Aorta (tissue), 5 donors: Measurements from ENCODE around the gene GUCD1. TPM values are rescaled to one million over a fixed set of nuclear protein-coding genes. Genes with fewer than 3 reads are reported as not detected.
"Not testable (repeated sequence)": the region's sequence is repeated elsewhere in the genome, so short reads cannot be mapped to it uniquely, and the experiment has no call there.

ENCODE experiments used
- ATAC-seq: fragments of 200-7000 bp; cut with Tn5 transposase; one replicate; pipeline ENCODE4 v1.9.1; 2022; ENCODE audit warnings: moderate library complexity; ENCODE audit not compliant: low FRiP score
- DNase-seq, 2 donors: peaks; one replicate each; pipeline ENCODE4 v3.0.0-alpha.2; 2020
- H3K27ac ChIP-seq, 2 donors: one replicate each; pipeline ENCODE4 v1.5.1; 2013; ENCODE audit warnings: low read length in 2 of 2, mild to moderate bottlenecking in 2 of 2, moderate library complexity in 2 of 2, control low read depth in 1 of 2, inconsistent platforms in 1 of 2, low read depth in 1 of 2
- H3K27me3 ChIP-seq, 2 donors: one replicate each; pipeline ENCODE4 v1.6.1; 2013; ENCODE audit warnings: control low read depth in 1 of 2, low read length in 1 of 2, mild to moderate bottlenecking in 1 of 2, moderate library complexity in 1 of 2; ENCODE audit not compliant: insufficient read depth in 2 of 2, control insufficient read depth in 1 of 2
- H3K36me3 ChIP-seq, 2 donors: one replicate each; pipeline ENCODE4 v1.6.1; 2013; ENCODE audit warnings: control low read depth in 1 of 2, low read length in 1 of 2, mild to moderate bottlenecking in 1 of 2; ENCODE audit not compliant: insufficient read depth in 2 of 2, control insufficient read depth in 1 of 2
- H3K4me1 ChIP-seq, 2 donors: one replicate each; pipeline ENCODE4 v1.6.1; 2013; ENCODE audit warnings: low read length in 2 of 2, control low read depth in 1 of 2, mild to moderate bottlenecking in 1 of 2, moderate library complexity in 1 of 2; ENCODE audit not compliant: insufficient read depth in 2 of 2, control insufficient read depth in 1 of 2
- H3K4me3 ChIP-seq, 2 donors: one replicate each; pipeline ENCODE4 v1.5.1; 2013; ENCODE audit warnings: low read length in 2 of 2, control low read depth in 1 of 2, mild to moderate bottlenecking in 1 of 2
- H3K9me3 ChIP-seq: one replicate; pipeline ENCODE4 v1.6.1; 2013; ENCODE audit warnings: mild to moderate bottlenecking, low read length; ENCODE audit not compliant: control insufficient read depth
- WGBS, 2 donors: extraction: QIAGEN DNeasy Blood & Tissue Kit; methylation state at CpG; one replicate each; pipeline ENCODE4 v1.1.7; 2013; 5-methylcytosine and 5-hydroxymethylcytosine counted together
- intact Hi-C, 2 donors: fragments of 100-400 bp; cut with DNase I; formaldehyde crosslinking; loops; one replicate each; pipeline versions ENCODE4 v1.14.2 to v1.15.0; 2022
- polyA plus RNA-seq, 2 donors: library from polyadenylated mRNA; stranded (reverse); fragments of 200-250 nt; gene quantifications; one replicate each; pipeline ENCODE4 v1.2.3, GENCODE V29; 2013
- total RNA-seq, 2 donors: library from RNA; stranded (reverse); fragmentation: NEBNext Ultra II Directional; extraction: Animal tissue kit (Norgen Biotek cat#: 25700); gene quantifications; one replicate each; pipeline ENCODE4 v1.2.1, GENCODE V29; 2021
- donor health status: healthy with polysubstance abuse.
- donor health status: Bipolar disorder and iron deficiency.
- donor health status: DM: no; HTN: no; CAD: no.
- donor health status: DM: no; HTN: no; CAD: no.
- donor health status: DM: yes; HTN: yes; CAD: no.

GUCD1 gene
- total and polyA plus RNA-seq, 4 donors = 42.2 to 71.6 (median 63.8) TPM

- Histone ChIP-seq H3K36me3 (peaks cover 0 to 5% of the 10 kb centered on the region in 2 donors), H3K4me3 (no peak overlapping the region), H3K27ac (no peak overlapping the region), H3K27me3 (no peaks in the 10 kb centered on the region), H3K4me1 (no peaks in the 10 kb centered on the region), H3K9me3 (no peaks in the 10 kb centered on the region)
- intact Hi-C loops = no loop called here
- no peak for ATAC-seq
- WGBS, 2 donors = 89 to 92% methylated on average over 11 of the region's 11 CpGs
- DNase-seq = no peak
Observed at GRCh38 chr22:24543679-24544243, 11.2 kb downstream of the GUCD1 start.

GRCh38 chr22:24543185-24543601, 11.7 kb downstream of the GUCD1 start:
- Histone ChIP-seq H3K4me1 (no peaks in the 10 kb centered on the region), H3K36me3 (peaks cover 0 to 5% of the 10 kb centered on the region in 2 donors), H3K27ac (no peak overlapping the region), H3K4me3 (no peak overlapping the region), H3K27me3 (no peaks in the 10 kb centered on the region), H3K9me3 (no peaks in the 10 kb centered on the region)
- 54 to 61% methylated on average over 7 of the region's 7 CpGs for WGBS, 2 donors
- intact Hi-C loops = no loop called here
- ATAC-seq (no peak), DNase-seq (no peak)

GRCh38 chr22:24542641-24543040, 12.3 kb downstream of the GUCD1 start:
- Histone ChIP-seq H3K36me3 (peaks cover 0 to 5% of the 10 kb centered on the region in 2 donors), H3K27ac (no peak overlapping the region), H3K4me1 (no peaks in the 10 kb centered on the region), H3K9me3 (no peaks in the 10 kb centered on the region), H3K27me3 (no peaks in the 10 kb centered on the region), H3K4me3 (no peak overlapping the region)
- intact Hi-C loops = no loop called here
- ATAC-seq (no peak), DNase-seq (no peak)
- WGBS, 2 donors = 29 to 31% methylated on average over 9 of the region's 9 CpGs

GRCh38 chr22:24541681-24542515, 13.0 kb downstream of the GUCD1 start:
- no peak overlapping the region for H3K27ac ChIP-seq
- intact Hi-C loops = no loop called here
- WGBS, 2 donors = 71 to 82% methylated on average over 6 of the region's 6 CpGs

DNA sequence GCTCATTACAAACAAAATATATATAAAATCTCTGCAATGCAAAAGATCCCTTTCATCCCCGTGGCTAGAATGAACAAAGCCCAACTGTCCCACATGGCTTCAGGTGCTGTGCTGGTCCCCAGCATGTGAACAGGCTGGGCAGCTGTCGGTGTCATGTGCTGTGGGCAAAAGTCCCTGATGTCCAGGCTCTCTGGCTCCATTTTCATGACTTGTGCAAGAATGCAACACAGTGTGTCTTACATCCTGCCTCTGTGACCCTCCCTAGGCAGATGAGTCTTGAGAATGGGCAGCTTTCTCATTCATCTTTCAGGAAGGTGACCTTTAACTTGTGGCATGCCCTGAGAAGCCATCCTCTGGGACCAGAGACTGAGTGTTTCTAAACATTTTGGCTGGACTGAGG, 14.5 kb downstream of the GUCD1 start:
- Histone ChIP-seq H3K27ac (no peak overlapping the region), H3K4me1 (no peaks in the 10 kb centered on the region), H3K27me3 (no peaks in the 10 kb centered on the region), H3K4me3 (no peak overlapping the region), H3K9me3 (no peaks in the 10 kb centered on the region), H3K36me3 (peaks cover 0 to 4% of the 10 kb centered on the region in 2 donors)
- intact Hi-C loops = no loop called here
- DNase-seq = no peak
- WGBS, 2 donors = 91 to 92% methylated on average over 2 of the region's 2 CpGs
- ATAC-seq = no peak

More at GRCh38 chr22:24541681-24542515, 13.0 kb downstream of the GUCD1 start:
- Histone ChIP-seq H3K4me1 (no peaks in the 10 kb centered on the region), H3K4me3 (no peak overlapping the region), H3K36me3 (peaks cover 0 to 4% of the 10 kb centered on the region in 2 donors), H3K9me3 (no peaks in the 10 kb centered on the region), H3K27me3 (no peaks in the 10 kb centered on the region)
- DNase-seq (no peak), ATAC-seq (no peak)

- WGBS, 2 donors = 92 to 93% methylated on average over 3 of the region's 3 CpGs
- no peak for ATAC-seq
- intact Hi-C loops = no loop called here
Observed at GRCh38 chr22:24536089-24536488, 18.8 kb downstream of the GUCD1 start.

DNA sequence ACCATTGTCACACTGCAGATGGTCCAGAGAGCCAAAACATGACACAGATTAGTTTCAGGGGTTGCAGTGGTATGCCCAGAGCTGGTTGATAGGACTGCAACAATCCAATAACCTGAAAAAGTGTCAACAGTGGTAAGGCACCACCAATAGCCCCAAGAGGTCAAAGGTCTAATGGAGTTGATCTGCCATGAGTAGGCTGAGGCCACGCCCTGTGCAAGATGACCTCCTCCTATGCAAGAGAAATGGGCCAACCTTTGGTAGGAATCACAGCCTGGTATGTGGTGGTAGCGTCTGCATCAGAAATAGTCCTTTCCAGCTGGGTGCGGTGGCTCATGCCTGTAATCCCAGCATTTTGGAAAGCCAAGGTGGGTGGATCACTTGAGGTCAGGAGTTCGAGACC, 19.6 kb downstream of the GUCD1 start:
- 96 to 98% methylated on average over 4 of the region's 4 CpGs for WGBS, 2 donors
- Histone ChIP-seq H3K36me3 (peaks cover 0 to under 1% of the 10 kb centered on the region in 2 donors), H3K4me1 (no peaks in the 10 kb centered on the region), H3K27me3 (no peaks in the 10 kb centered on the region), H3K4me3 (no peak overlapping the region), H3K9me3 (no peaks in the 10 kb centered on the region), H3K27ac (no peak overlapping the region)
- intact Hi-C loops = no loop called here
- ATAC-seq (no peak), DNase-seq (no peak)

More at GRCh38 chr22:24536089-24536488, 18.8 kb downstream of the GUCD1 start:
- no peaks in the 10 kb centered on the region for H3K4me1 ChIP-seq
- H3K27me3 ChIP-seq = no peaks in the 10 kb centered on the region
- H3K9me3 ChIP-seq = no peaks in the 10 kb centered on the region
- no peak overlapping the region for H3K27ac ChIP-seq
- DNase-seq = no peak
- H3K4me3 ChIP-seq = no peak overlapping the region
- H3K36me3 ChIP-seq = peaks cover 0 to 2% of the 10 kb centered on the region in 2 donors

DNA sequence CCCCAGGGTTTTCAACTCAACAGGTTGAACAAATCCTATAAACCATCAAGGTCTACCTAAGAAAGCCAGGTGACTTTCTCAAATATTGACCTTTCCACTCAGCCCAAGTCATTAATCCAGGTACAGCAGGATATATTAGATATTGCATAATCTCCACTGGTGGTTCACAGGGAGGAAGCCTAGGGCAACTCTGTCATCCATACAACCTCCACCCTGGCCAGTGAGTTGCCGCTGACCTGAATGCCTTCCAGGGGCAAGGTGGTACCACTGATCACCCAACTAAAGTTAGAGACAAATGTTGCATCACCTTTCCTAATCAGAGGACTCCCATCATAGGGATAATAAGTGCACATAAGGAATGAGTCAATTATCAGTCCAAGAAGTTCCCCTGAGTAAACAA, 22.9 kb downstream of the GUCD1 start:
- no peak for DNase-seq
- WGBS, 2 donors = 99 to 100% methylated on average over 1 of the region's 1 CpG
- Histone ChIP-seq H3K4me3 (no peak overlapping the region), H3K9me3 (no peaks in the 10 kb centered on the region), H3K27me3 (no peaks in the 10 kb centered on the region), H3K36me3 (no peaks in the 10 kb centered on the region), H3K27ac (no peak overlapping the region), H3K4me1 (no peaks in the 10 kb centered on the region)
- intact Hi-C loops = no loop called here
- ATAC-seq = no peak

DNA sequence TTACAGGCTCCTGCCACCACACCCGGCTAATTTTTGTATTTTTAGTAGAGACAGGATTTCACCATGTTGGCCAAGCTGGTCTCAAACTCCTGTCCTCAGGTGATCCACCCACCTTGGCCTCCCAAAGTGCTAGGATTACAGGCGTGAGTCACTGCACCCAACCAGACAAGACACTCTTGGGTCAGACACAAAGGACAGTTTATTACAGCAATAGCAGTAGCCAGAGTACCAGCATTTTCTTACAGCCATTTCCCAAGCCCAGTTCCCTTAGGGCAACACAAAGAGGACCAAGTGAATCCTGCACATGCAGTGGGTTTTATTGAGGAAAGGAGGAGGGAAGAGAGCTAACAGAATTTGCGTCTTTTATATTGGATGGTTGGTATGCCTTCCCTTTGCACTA, 24.0 kb downstream of the GUCD1 start:
- 90 to 93% methylated on average over 3 of the region's 3 CpGs for WGBS, 2 donors

More for the DNA sequence above, 24.0 kb downstream of the GUCD1 start:
- H3K4me3 ChIP-seq, H3K27ac ChIP-seq, DNase-seq, H3K36me3 ChIP-seq, ATAC-seq, H3K9me3 ChIP-seq, intact Hi-C loops, H3K4me1 ChIP-seq, H3K27me3 ChIP-seq: not testable (repeated sequence)
